Measurements from ENCODE around the gene SPDEF. TPM values are rescaled to one million over a fixed set of nuclear protein-coding genes. Genes with fewer than 3 reads are reported as not detected.
A peak's percentile ranks its signal among the peaks of the same experiment; 100 is the strongest.

Gene SPDEF
- total RNA-seq, 1 donor from 2014 or later, result not detected

GRCh38 chr6:34585108-34585507, 29.0 kb upstream of the SPDEF start:
- no peak overlapping the region for H3K27ac Mint-ChIP-seq (ENCODE audit: unreplicated experiment)
- DNase-seq, result no peak
- no peaks in the 10 kb centered on the region for H3K9me3 Mint-ChIP-seq (ENCODE audit: unreplicated experiment)
- no peak overlapping the region for H3K4me3 Mint-ChIP-seq (ENCODE audit: unreplicated experiment)
- TF ChIP-seq CTCF (IDR thresholded peaks at IDR 0.05; ENCODE audit: partially characterized antibody, unreplicated experiment), result no peak
- H3K4me1 Mint-ChIP-seq (ENCODE audit: low read depth, unreplicated experiment), result peaks cover 11% of the 10 kb centered on the region
- no peaks in the 10 kb centered on the region for H3K36me3 Mint-ChIP-seq (ENCODE audit: unreplicated experiment)
- H3K27me3 Mint-ChIP-seq (ENCODE audit: unreplicated experiment), result peaks cover 4% of the 10 kb centered on the region

- Mint-ChIP-seq H3K27me3 (ENCODE audit: unreplicated experiment) (peaks cover 4% of the 10 kb centered on the region), H3K27ac (ENCODE audit: unreplicated experiment) (no peak overlapping the region), H3K4me3 (ENCODE audit: unreplicated experiment) (no peak overlapping the region), H3K4me1 (ENCODE audit: low read depth, unreplicated experiment) (peaks cover 9% of the 10 kb centered on the region), H3K9me3 (ENCODE audit: unreplicated experiment) (no peaks in the 10 kb centered on the region), H3K36me3 (ENCODE audit: unreplicated experiment) (no peaks in the 10 kb centered on the region)
- no peak for TF ChIP-seq CTCF (IDR thresholded peaks at IDR 0.05; ENCODE audit: partially characterized antibody, unreplicated experiment)
- no peak for DNase-seq
Measured at GRCh38 chr6:34584694-34585093, 28.6 kb upstream of the SPDEF start.

GRCh38 chr6:34583861-34584604, 27.9 kb upstream of the SPDEF start:
- H3K36me3 Mint-ChIP-seq (ENCODE audit: unreplicated experiment), result no peaks in the 10 kb centered on the region
- no peak for DNase-seq
- no peak for TF ChIP-seq CTCF (IDR thresholded peaks at IDR 0.05; ENCODE audit: partially characterized antibody, unreplicated experiment)
- no peak overlapping the region for H3K4me3 Mint-ChIP-seq (ENCODE audit: unreplicated experiment)
- H3K9me3 Mint-ChIP-seq (ENCODE audit: unreplicated experiment), result no peaks in the 10 kb centered on the region
- no peak overlapping the region for H3K27ac Mint-ChIP-seq (ENCODE audit: unreplicated experiment)
- peaks cover 4% of the 10 kb centered on the region for H3K27me3 Mint-ChIP-seq (ENCODE audit: unreplicated experiment)
- peaks cover 9% of the 10 kb centered on the region for H3K4me1 Mint-ChIP-seq (ENCODE audit: low read depth, unreplicated experiment)

- TF ChIP-seq CTCF (IDR thresholded peaks at IDR 0.05; ENCODE audit: partially characterized antibody, unreplicated experiment), result peak; percentile 31
- no peak for DNase-seq
- H3K27me3 Mint-ChIP-seq (ENCODE audit: unreplicated experiment), result peaks cover 4% of the 10 kb centered on the region
- no peak overlapping the region for H3K27ac Mint-ChIP-seq (ENCODE audit: unreplicated experiment)
- no peaks in the 10 kb centered on the region for H3K36me3 Mint-ChIP-seq (ENCODE audit: unreplicated experiment)
- H3K4me3 Mint-ChIP-seq (ENCODE audit: unreplicated experiment), result no peak overlapping the region
- no peaks in the 10 kb centered on the region for H3K9me3 Mint-ChIP-seq (ENCODE audit: unreplicated experiment)
- H3K4me1 Mint-ChIP-seq (ENCODE audit: low read depth, unreplicated experiment), result peaks cover 6% of the 10 kb centered on the region
Measured at GRCh38 chr6:34583461-34583860, 27.3 kb upstream of the SPDEF start.

GRCh38 chr6:34581561-34581920, 25.4 kb upstream of the SPDEF start:
- Mint-ChIP-seq H3K9me3 (ENCODE audit: unreplicated experiment) (peaks cover 2% of the 10 kb centered on the region), H3K27ac (ENCODE audit: unreplicated experiment) (no peak overlapping the region)

More at GRCh38 chr6:34581561-34581920, 25.4 kb upstream of the SPDEF start:
- H3K36me3 Mint-ChIP-seq (ENCODE audit: unreplicated experiment), result no peaks in the 10 kb centered on the region
- no peak for TF ChIP-seq CTCF (IDR thresholded peaks at IDR 0.05; ENCODE audit: partially characterized antibody, unreplicated experiment)
- peaks cover 3% of the 10 kb centered on the region for H3K4me1 Mint-ChIP-seq (ENCODE audit: low read depth, unreplicated experiment)
- H3K27me3 Mint-ChIP-seq (ENCODE audit: unreplicated experiment), result peaks cover 2% of the 10 kb centered on the region
- H3K4me3 Mint-ChIP-seq (ENCODE audit: unreplicated experiment), result no peak overlapping the region
- DNase-seq, result no peak
